ENCODE data around the gene CEACAM4.

DNA sequence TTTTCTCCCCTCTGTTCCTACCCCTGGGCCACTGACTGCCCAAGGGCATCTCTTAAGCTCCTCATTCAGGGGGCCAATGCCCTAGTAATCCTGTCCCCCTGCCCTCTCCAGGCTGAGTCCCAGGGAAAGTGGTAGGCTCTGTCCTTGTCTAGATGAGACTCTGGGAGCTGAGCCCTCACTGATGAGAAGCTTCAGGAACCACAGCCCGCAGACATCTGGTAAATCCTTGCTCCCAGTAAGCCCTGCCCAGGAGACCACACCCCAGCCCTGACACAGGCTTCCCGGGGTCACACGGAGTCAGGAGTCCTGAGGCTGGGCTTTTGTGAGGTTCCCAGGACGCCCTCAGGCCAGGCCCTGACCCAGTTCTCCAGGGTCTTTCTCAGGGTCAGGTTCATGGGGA, 1.9 kb downstream of the CEACAM4 start:
- TF ChIP-seq, protein P1, sequence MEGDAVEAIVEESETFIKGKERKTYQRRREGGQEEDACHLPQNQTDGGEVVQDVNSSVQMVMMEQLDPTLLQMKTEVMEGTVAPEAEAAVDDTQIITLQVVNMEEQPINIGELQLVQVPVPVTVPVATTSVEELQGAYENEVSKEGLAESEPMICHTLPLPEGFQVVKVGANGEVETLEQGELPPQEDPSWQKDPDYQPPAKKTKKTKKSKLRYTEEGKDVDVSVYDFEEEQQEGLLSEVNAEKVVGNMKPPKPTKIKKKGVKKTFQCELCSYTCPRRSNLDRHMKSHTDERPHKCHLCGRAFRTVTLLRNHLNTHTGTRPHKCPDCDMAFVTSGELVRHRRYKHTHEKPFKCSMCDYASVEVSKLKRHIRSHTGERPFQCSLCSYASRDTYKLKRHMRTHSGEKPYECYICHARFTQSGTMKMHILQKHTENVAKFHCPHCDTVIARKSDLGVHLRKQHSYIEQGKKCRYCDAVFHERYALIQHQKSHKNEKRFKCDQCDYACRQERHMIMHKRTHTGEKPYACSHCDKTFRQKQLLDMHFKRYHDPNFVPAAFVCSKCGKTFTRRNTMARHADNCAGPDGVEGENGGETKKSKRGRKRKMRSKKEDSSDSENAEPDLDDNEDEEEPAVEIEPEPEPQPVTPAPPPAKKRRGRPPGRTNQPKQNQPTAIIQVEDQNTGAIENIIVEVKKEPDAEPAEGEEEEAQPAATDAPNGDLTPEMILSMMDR (IDR thresholded peaks at IDR 0.05): no peak
- TF ChIP-seq POLR2A (IDR thresholded peaks at IDR 0.05) (no peak), POLR2AphosphoS5 (IDR thresholded peaks at IDR 0.05) (no peak)

Measured in breast epithelium (tissue), 3 donors.